Neural progenitor cell (in vitro differentiated cells): ENCODE measurements around the gene UTRN.

ENCODE experiments used
- CTCF ChIP-seq: fragments of 200-600 bp; sonication (generic); IDR thresholded peaks from 2 replicates; pipeline ENCODE4 v1.5.1; 2017; ENCODE audit warnings: antibody characterized with exemption, mild to moderate bottlenecking
- EZH2 ChIP-seq: fragments of 200-600 bp; sonication (generic); IDR thresholded peaks from 2 replicates; pipeline ENCODE4 v1.6.1; 2017; ENCODE audit warnings: antibody characterized with exemption, mild to moderate bottlenecking, moderate library complexity

GRCh38 chr6:144298916-144299315 is 13.8 kb downstream of the UTRN start:
- TF ChIP-seq CTCF (no peak), EZH2 (no peak)
